Measurements from ENCODE around the gene ANO2. TPM values are rescaled to one million over a fixed set of nuclear protein-coding genes. Genes with fewer than 3 reads are reported as not detected.

Gene ANO2
- total and polyA plus RNA-seq, 2 donors (not counting 3 experiments of a cell fraction or from before 2014, with no cell fraction given): 15.4 to 65.0 TPM

- peaks cover 17% of the 10 kb centered on the region for H3K4me1 ChIP-seq (ENCODE audit: control insufficient read depth, extremely low read depth, insufficient read depth, low read length)
- no peaks in the 10 kb centered on the region for H3K27me3 ChIP-seq (ENCODE audit: control insufficient read depth in 2 of 2, insufficient read depth in 2 of 2, low read length in 2 of 2)
- H3K36me3 ChIP-seq (ENCODE audit: control insufficient read depth in 2 of 2, extremely low read depth in 1 of 2, insufficient read depth in 2 of 2, low read length in 2 of 2): peaks cover 0 to 2% of the 10 kb centered on the region in 2 experiments
- CTCF ChIA-PET: interaction anchor here (1.7 kb wide), 1 partner anchor 27 kb away, joined by 10 read pairs; no protein-coding TSS in a partner anchor
- no peak overlapping the region for H3K9ac ChIP-seq (replicated peaks; ENCODE audit: extremely low read depth, insufficient read depth, low read length)
- BruUV-seq (replicated peaks): no TSS peak
- FAIRE-seq (no peak), DNase-seq (ENCODE audit: low read depth, low spot score) (no peak)
- peaks cover 2% of the 10 kb centered on the region for H4K20me1 ChIP-seq (replicated peaks; ENCODE audit: control insufficient read depth, extremely low read depth, insufficient read depth, low read length)
- dilution Hi-C loops (cut with MboI; ENCODE audit: extremely low pct_ligation_motif_present, low sequenced_read_pairs): no loop called here
- TF ChIP-seq POLR2A (IDR thresholded peaks at IDR 0.05; ENCODE audit: low read depth, low read length): no peak
- no peak for TF ChIP-seq FOS (IDR thresholded peaks at IDR 0.05; ENCODE audit: borderline replicate concordance, insufficient read depth, low read length)
- H3K27ac ChIP-seq (ENCODE audit: insufficient read depth, low read depth, low read length): no peak overlapping the region
- H3K4me2 ChIP-seq (ENCODE audit: insufficient read depth, low read length): no peak overlapping the region
- H3K4me3 ChIP-seq (replicated peaks in 1 of 3; ENCODE audit: insufficient read depth in 1 of 3, low read depth in 1 of 3, low read length in 3 of 3): no peak overlapping the region
- H3K9me3 ChIP-seq (replicated peaks; ENCODE audit: control insufficient read depth, insufficient read depth, low read length): no peaks in the 10 kb centered on the region
- no peak overlapping the region for H2AFZ ChIP-seq (ENCODE audit: low read depth, low read length)
- H3K9me1 ChIP-seq (replicated peaks; ENCODE audit: control insufficient read depth, extremely low read depth, insufficient read depth, low read length): no peaks in the 10 kb centered on the region
- POLR2A ChIA-PET: no interaction called here
- no peaks in the 10 kb centered on the region for H3K79me2 ChIP-seq (ENCODE audit: control insufficient read depth, insufficient read depth, low read length)
- intact Hi-C loops (cut with micrococcal nuclease): no loop called here
These were observed 227.0 kb downstream of the ANO2 start for GRCh38 chr12:5718073-5718472.

DNA sequence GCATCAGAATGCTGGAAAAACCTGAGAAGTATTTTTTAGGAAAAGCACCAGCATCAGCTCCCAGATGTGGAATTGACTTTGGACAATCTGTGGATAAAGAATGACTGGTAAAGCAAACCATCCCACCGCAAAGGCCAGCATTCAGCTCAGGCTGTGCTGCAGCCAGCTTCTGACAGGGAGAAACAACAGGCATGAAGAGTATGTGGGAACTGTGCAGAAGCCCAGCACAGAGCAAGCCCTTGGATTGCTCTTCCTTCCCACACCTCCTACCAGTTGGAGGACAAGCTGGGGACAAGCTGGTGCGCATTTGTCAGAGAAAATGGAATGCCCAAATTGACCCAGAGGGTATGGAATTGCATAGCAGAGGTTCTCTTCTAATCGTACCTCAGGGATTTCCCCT lies 228.1 kb downstream of the ANO2 start:
- H3K9me1 ChIP-seq (replicated peaks; ENCODE audit: control insufficient read depth, extremely low read depth, insufficient read depth, low read length): no peaks in the 10 kb centered on the region
- intact Hi-C loops (cut with micrococcal nuclease) (no loop called here), dilution Hi-C loops (cut with MboI; ENCODE audit: extremely low pct_ligation_motif_present, low sequenced_read_pairs) (no loop called here)
- ChIA-PET CTCF (interaction anchor here (0.9 to 2.5 kb wide), 4 partner anchors 10 to 568 kb away, joined by 3 to 11 read pairs (median 4); no protein-coding TSS in a partner anchor), POLR2A (no interaction called here)
- FAIRE-seq (no peak), DNase-seq (ENCODE audit: low read depth, low spot score) (no peak)
- H3K27ac ChIP-seq (ENCODE audit: insufficient read depth, low read depth, low read length): no peak overlapping the region
- no peaks in the 10 kb centered on the region for H3K79me2 ChIP-seq (ENCODE audit: control insufficient read depth, insufficient read depth, low read length)
- no peak overlapping the region for H3K9ac ChIP-seq (replicated peaks; ENCODE audit: extremely low read depth, insufficient read depth, low read length)
- peaks cover 0 to 5% of the 10 kb centered on the region in 2 experiments for H3K36me3 ChIP-seq (ENCODE audit: control insufficient read depth in 2 of 2, extremely low read depth in 1 of 2, insufficient read depth in 2 of 2, low read length in 2 of 2)
- H4K20me1 ChIP-seq (replicated peaks; ENCODE audit: control insufficient read depth, extremely low read depth, insufficient read depth, low read length): peaks cover 2% of the 10 kb centered on the region
- no TSS peak for BruUV-seq (replicated peaks)
- H2AFZ ChIP-seq (ENCODE audit: low read depth, low read length): no peak overlapping the region
- no peak for TF ChIP-seq FOS (IDR thresholded peaks at IDR 0.05; ENCODE audit: borderline replicate concordance, insufficient read depth, low read length)
- TF ChIP-seq, protein P1, sequence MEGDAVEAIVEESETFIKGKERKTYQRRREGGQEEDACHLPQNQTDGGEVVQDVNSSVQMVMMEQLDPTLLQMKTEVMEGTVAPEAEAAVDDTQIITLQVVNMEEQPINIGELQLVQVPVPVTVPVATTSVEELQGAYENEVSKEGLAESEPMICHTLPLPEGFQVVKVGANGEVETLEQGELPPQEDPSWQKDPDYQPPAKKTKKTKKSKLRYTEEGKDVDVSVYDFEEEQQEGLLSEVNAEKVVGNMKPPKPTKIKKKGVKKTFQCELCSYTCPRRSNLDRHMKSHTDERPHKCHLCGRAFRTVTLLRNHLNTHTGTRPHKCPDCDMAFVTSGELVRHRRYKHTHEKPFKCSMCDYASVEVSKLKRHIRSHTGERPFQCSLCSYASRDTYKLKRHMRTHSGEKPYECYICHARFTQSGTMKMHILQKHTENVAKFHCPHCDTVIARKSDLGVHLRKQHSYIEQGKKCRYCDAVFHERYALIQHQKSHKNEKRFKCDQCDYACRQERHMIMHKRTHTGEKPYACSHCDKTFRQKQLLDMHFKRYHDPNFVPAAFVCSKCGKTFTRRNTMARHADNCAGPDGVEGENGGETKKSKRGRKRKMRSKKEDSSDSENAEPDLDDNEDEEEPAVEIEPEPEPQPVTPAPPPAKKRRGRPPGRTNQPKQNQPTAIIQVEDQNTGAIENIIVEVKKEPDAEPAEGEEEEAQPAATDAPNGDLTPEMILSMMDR (IDR thresholded peaks at IDR 0.05; ENCODE audit: extremely low read depth in 1 of 2, insufficient read depth in 1 of 2, low read depth in 1 of 2, low read length in 2 of 2): no peak
- TF ChIP-seq POLR2A (IDR thresholded peaks at IDR 0.05; ENCODE audit: low read depth, low read length): no peak
- no peak for TF ChIP-seq JUN (IDR thresholded peaks at IDR 0.05; ENCODE audit: borderline replicate concordance, insufficient read depth, insufficient read length, low read depth)
- TF ChIP-seq POLR2AphosphoS5 (IDR thresholded peaks at IDR 0.05; ENCODE audit: insufficient read depth, low read depth, low read length): no peak
- no peak for TF ChIP-seq MAX (IDR thresholded peaks at IDR 0.05; ENCODE audit: insufficient read depth, insufficient read length)
- no peak for TF ChIP-seq MYC (IDR thresholded peaks at IDR 0.05; ENCODE audit: low read depth, low read length)
- no peak for TF ChIP-seq EZH2 (IDR thresholded peaks at IDR 0.05; ENCODE audit: borderline replicate concordance, low read depth, low read length, severe bottlenecking)
- TF ChIP-seq GATA2 (IDR thresholded peaks at IDR 0.05; ENCODE audit: insufficient read depth, insufficient read length, low read depth, low read length): no peak
- peaks cover 17% of the 10 kb centered on the region for H3K4me1 ChIP-seq (ENCODE audit: control insufficient read depth, extremely low read depth, insufficient read depth, low read length)
- H3K4me3 ChIP-seq (replicated peaks in 1 of 3; ENCODE audit: insufficient read depth in 1 of 3, low read depth in 1 of 3, low read length in 3 of 3): no peak overlapping the region
- H3K9me3 ChIP-seq (replicated peaks; ENCODE audit: control insufficient read depth, insufficient read depth, low read length): no peaks in the 10 kb centered on the region
- no peaks in the 10 kb centered on the region for H3K27me3 ChIP-seq (ENCODE audit: control insufficient read depth in 2 of 2, insufficient read depth in 2 of 2, low read length in 2 of 2)
- H3K4me2 ChIP-seq (ENCODE audit: insufficient read depth, low read length): no peak overlapping the region
